Activated CD4-positive, alpha-beta T cell treated with anti-CD3 and anti-CD28 coated beads, Interleukin-2, amount 50 U/mL, for 24 hours (primary cell): ENCODE measurements around the gene MCM9.

ENCODE experiments used
- DNase-seq, 2 donors: peaks; one replicate each; pipeline ENCODE4 v3.0.0-alpha.2; 2020; ENCODE audit warnings: low read depth in 1 of 2, low spot score in 1 of 2

MCM9 gene

DNA sequence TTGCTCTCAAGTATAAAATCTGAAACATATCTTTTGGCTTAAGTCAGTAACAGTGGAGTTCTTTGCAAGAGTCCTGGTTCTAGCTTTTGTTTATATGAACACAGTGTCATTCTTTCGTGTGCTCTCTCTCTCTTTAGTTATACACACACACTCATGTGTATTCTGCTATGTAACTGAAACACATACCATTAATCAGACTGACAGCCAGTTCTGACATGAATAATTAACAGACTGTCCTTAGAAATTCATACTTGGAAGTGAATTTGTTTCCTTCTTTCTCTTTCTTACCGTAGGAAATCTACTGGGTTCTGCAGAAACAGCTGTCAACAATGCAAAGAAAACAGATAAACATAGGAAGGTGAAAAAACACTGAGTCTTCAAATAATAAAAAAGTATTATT is 2.5 kb downstream of the MCM9 start:
- no peak for DNase-seq

- no peak for DNase-seq
These were observed 3.5 kb downstream of the MCM9 start for GRCh38 chr6:118931436-118931835.

GRCh38 chr6:118930680-118931079 is 4.3 kb downstream of the MCM9 start:
- no peak for DNase-seq

DNA sequence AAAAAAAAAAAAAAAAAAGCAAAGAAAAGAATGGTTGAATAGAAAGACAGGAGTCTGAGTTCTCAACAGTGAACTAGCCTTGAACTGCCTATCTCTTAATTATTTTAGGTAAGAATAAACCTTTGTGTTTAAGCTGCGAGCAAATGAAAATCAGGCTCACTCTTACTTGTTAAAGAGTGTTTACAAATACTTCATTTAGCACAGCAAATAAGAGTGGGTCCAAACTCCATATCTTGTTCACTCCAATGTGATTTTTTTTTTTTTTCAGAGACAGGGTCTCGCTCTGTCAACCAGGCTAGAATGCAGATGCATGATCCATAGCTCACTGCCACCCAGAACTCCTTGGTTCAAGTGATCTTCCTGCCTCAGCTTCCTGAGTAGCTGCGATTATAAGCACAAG is 11.9 kb downstream of the MCM9 start:
- DNase-seq: no peak

- DNase-seq: no peak
These were observed 13.9 kb downstream of the MCM9 start for GRCh38 chr6:118921084-118921483.

GRCh38 chr6:118918329-118918725 is 16.6 kb downstream of the MCM9 start:
- no peak for DNase-seq

DNA sequence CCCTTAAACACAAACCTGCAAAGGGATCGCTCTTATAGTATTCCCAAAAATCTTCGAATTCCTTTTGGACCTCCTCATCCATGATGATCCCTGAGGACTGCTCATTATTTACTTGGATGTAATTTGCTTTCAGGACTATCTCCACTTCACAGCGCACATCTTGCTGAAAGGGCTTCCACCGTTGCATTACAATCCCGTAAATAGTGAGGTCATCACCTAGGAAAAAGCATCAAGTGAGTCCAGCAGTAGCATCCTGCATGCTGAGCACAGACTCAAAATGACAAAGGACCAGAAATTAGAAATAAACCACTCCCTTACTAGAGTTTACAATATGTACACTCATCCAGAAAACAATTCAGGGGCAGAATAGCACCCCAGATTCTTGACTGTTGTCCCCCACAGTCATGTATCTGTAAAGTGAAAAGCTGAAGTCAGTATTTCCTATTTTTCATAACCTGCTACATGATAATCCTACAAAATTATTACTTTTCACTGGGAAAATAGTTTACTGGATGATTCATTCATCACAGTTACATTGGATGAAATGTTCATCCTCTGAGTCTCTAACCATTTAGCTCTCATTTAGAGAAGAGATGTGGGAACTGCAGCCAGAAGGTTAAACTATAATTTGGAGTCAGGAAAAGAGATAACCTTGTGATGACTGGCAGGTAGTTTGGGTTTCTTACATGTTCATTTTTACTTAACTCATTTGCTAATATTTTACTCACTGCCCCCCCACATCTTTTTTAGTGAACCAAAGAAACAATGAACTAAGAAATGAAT is 17.2 kb downstream of the MCM9 start:
- DNase-seq: no peak

DNA sequence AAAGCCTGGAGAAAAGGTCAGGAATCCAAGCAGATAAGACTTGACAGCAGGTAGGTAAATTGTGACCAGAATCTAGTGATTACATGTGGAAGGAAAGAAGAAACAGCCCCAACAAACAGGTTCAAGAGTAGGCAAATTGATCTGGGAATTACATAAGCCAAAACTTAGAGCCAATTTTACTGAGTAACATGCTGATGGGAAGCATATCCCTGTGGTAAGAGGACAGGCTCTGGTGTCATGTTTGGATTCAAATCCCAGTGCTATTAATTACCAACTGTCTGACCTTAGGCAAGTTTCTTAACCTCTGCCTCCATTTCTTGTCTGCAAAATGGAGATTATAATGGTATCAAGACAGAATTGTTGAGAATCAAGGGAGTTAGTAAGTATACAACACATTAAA is 20.4 kb downstream of the MCM9 start:
- no peak for DNase-seq

DNA sequence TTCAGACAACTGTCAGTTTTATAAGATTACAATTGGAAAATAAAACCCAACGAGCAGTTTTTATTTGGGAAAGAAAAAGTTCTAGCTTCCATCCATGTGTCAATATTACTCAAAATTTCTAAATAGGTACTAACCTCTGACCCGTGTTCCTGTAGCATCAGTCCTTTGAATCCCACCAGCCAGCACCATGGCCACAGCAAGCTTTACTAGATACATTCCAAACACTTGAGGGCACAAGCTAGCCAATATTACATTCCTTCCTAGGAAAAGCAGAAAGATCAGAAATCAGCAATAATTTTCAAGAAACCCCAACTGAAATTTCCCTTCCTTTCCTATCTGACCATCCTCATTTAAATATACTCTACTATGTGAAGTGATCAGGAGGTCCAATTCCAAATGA is 21.8 kb downstream of the MCM9 start:
- DNase-seq: no peak

GRCh38 chr6:118912646-118913045 is 22.3 kb downstream of the MCM9 start:
- DNase-seq: no peak

DNA sequence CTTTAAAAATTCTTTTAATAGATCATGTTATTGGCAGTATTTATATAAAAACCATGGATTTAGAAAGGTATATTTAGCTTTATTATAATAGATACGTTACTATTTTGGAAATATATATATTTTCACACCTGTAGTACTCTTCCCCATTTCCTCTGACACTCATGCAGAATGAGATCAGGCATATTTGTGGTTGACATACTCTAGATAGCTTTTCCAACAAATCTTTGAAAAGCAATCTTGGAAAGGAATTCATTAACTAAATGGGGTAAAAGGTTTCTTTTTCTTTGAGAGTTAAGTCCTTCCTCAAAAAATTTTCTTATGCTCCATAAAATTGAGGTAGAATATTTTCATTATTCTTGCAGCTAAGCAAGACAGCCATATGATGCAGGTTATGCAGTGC is 26.5 kb downstream of the MCM9 start:
- no peak for DNase-seq

GRCh38 chr6:118905851-118906250 is 29.1 kb downstream of the MCM9 start:
- no peak for DNase-seq

DNA sequence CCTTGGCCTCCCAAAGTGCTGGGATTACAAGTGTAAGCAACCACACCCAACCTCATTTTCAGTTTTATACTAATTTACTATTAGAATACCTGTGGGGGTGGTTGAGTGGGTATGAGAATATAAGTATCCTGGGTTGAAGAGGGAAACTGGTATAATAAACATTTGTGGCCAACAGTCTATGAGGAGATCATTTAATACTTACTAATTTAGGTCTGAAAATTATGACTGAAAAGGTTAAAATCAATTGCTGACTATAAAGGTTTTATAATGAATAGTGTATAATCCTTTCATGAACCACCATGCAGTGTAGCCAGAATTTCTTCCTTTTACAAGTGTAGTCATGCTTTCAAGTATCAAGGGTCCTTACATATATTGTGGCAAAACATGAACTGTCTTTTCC is 29.9 kb downstream of the MCM9 start:
- no peak for DNase-seq

DNA sequence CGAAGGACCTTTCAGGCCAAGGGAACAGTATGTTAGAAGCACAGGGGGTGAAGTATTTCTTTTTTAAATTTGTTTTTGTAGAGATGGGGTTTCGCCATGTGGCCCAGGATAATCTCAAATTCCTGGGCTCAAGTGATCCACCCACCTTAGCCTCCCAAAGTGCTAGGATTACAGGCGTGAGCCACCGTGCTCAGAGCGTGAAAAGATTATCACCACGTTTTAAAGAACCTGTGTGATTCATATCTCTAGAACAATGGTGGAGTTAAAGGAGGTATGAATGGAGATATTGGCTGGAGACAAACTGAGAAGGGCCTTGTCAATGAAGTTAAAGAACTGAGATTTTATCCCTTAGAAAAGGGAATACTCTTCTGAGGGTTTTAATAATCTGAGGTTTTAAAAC is 31.3 kb downstream of the MCM9 start:
- no peak for DNase-seq

GRCh38 chr6:118903138-118903537 is 31.8 kb downstream of the MCM9 start:
- DNase-seq: no peak

DNA sequence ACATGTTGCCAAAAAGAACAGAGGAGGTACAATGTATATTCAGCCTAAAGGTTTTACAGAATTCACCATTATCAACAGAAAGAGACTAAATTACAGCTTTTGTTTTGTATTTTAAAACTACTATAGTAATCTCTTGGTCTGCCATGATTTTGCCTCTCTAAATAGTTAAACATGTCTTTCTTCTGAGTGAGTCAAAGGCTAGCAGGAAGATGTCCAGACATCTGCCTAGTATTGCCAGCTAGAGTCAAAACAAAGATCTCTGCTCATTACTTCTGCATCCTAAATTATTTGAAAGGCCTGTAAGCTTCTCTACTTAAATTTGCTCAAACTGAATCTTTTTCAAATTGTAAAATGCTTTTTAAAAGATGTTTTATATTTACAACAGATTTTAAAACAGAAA is 32.2 kb downstream of the MCM9 start:
- DNase-seq: no peak

GRCh38 chr6:118899948-118900347 is 35.0 kb downstream of the MCM9 start:
- peak in 1 of 2 donors; percentile 25 for DNase-seq

DNA sequence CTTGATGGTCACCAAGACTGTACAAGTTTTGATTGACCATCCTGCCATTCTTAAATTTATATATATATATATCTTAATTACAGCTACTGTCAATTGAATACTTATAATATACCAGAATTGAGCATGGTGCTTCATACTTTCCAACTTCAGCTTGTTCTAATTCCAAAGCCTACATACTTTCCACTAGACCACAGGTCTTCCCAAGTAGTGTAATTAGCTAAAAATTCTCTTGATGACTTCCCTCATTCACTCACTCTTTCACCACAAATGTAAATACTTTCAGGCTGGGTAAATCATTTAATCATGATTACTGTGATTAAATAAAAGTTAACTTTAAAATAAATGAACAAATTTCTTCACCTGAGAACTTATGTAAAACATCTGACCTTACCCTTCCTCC is 37.6 kb downstream of the MCM9 start:
- no peak for DNase-seq

- DNase-seq: no peak
These were observed 38.4 kb downstream of the MCM9 start for GRCh38 chr6:118896339-118897136.

GRCh38 chr6:118895859-118896258 is 39.1 kb downstream of the MCM9 start:
- no peak for DNase-seq

GRCh38 chr6:118895261-118895560 is 39.7 kb downstream of the MCM9 start:
- no peak for DNase-seq

DNA sequence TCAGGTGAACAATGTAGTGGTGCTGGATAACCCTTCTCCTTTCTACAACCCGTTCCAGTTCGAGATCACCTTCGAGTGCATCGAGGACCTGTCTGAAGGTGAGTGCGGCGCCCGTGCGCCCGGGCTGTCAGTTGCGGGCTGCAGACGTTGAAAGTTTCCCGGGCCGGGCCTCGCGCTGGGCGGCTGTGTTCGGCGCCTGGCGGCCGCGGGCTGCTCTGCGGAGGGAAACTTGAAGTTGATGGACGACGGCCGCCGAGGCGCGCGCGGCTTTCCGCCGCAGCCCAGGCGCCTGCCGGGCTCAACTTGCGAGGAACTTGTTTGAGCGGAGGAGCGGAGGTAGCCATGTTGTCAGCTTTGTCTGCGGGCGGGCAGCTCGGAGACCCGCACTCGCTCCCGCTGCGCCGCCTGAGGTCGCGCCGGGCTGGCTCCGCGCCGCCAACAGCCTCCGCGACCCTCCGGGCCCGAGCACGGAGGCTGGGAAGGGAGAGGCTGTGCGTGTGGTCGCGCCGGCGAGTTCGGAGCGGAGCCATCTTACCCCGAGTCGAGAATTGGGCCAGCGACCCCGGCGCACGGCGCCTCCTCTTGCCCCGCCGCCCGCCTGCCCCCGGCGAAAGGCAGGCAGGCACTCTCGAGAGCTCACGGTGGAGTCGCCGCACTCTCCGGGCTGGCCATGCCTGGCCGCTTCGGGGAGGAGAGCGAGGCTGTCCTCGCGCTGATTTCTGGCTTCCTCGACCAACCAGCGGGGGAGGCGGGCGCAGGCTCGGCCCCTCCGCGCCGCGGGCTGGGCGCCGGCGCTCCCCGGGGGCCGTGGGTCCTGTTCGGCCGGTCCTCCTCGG is 40.3 kb downstream of the MCM9 start:
- DNase-seq: peak; percentile 26 to 46
